ENCODE results near the gene KDM4B. TPM values are rescaled to one million over a fixed set of nuclear protein-coding genes. Genes with fewer than 3 reads are reported as not detected.

KDM4B gene
- total RNA-seq, 1 experiment from 2014 or later, result 35.9 TPM

- Histone ChIP-seq H3K4me3 (replicated peaks in 1 of 2; ENCODE audit: low read depth in 1 of 2, low read length in 2 of 2) (no peak overlapping the region), H4K20me1 (ENCODE audit: insufficient read depth) (no peaks in the 10 kb centered on the region), H3K4me2 (ENCODE audit: low read length) (no peak overlapping the region), H3K9me3 (ENCODE audit: control insufficient read depth in 1 of 2, insufficient read depth in 1 of 2, low read depth in 1 of 2, low read length in 2 of 2) (no peaks in the 10 kb centered on the region), H3K9ac (ENCODE audit: low read length) (no peak overlapping the region), H3K79me2 (ENCODE audit: insufficient read depth, low read length) (no peaks in the 10 kb centered on the region), H3K4me1 (ENCODE audit: control insufficient read depth in 1 of 2, insufficient read depth in 2 of 2, low read length in 2 of 2) (peaks cover 0 to 9% of the 10 kb centered on the region in 2 experiments; a peak in 3 of 4 replicates), H3K27ac (ENCODE audit: low read depth, low read length) (no peak overlapping the region), H3K27me3 (ENCODE audit: insufficient read depth, low read length) (no peaks in the 10 kb centered on the region), H3K9me2 (ENCODE audit: insufficient read depth) (no peaks in the 10 kb centered on the region), H2AFZ (ENCODE audit: low read depth, low read length, poor library complexity, severe bottlenecking) (no peak overlapping the region), H3K36me3 (ENCODE audit: control insufficient read depth in 1 of 2, insufficient read depth in 2 of 2, low read length in 2 of 2) (no peaks in the 10 kb centered on the region; a peak in 2 of 4 replicates)
- TF ChIP-seq CEBPB (IDR thresholded peaks at IDR 0.05; ENCODE audit: low read depth), result no peak
- no peak for TF ChIP-seq FOSL1 (IDR thresholded peaks at IDR 0.05; ENCODE audit: low read depth)
- no peak for TF ChIP-seq EZH2phosphoT487 (IDR thresholded peaks at IDR 0.05; ENCODE audit: borderline replicate concordance)
- TF ChIP-seq SRF (IDR thresholded peaks at IDR 0.05; ENCODE audit: low read depth), result no peak
- TF ChIP-seq EGR1 (IDR thresholded peaks at IDR 0.05; ENCODE audit: low read depth), result no peak
- TF ChIP-seq CBX3 (IDR thresholded peaks at IDR 0.05; ENCODE audit: low read depth), result no peak
- TF ChIP-seq ZBTB33 (IDR thresholded peaks at IDR 0.05; ENCODE audit: extremely low read depth, insufficient replicate concordance, low read length), result no peak
- TF ChIP-seq ELF1 (IDR thresholded peaks at IDR 0.05; ENCODE audit: borderline replicate concordance, low read depth), result no peak
- no peak for TF ChIP-seq REST (IDR thresholded peaks at IDR 0.05; ENCODE audit: low read depth)
- no peak for TF ChIP-seq SP1 (IDR thresholded peaks at IDR 0.05; ENCODE audit: low read depth)
- no peak for TF ChIP-seq ATF3 (IDR thresholded peaks at IDR 0.05)
- TF ChIP-seq ZNF274 (IDR thresholded peaks at IDR 0.05; ENCODE audit: low read depth, low read length), result no peak
- no peak for TF ChIP-seq ZFX (IDR thresholded peaks at IDR 0.05)
- no peak for TF ChIP-seq POLR2AphosphoS5 (IDR thresholded peaks at IDR 0.05; ENCODE audit: low read depth, low read length)
- no peak for TF ChIP-seq CTCF (IDR thresholded peaks at IDR 0.05 in 2 of 3, conservative IDR thresholded peaks at IDR 0.05 in 1 of 3; ENCODE audit: borderline replicate concordance in 1 of 3, insufficient read depth in 1 of 3, low read depth in 2 of 3, low read length in 2 of 3)
- no peak for TF ChIP-seq RAD21 (IDR thresholded peaks at IDR 0.05; ENCODE audit: low read depth)
- no peak for TF ChIP-seq YY1 (IDR thresholded peaks at IDR 0.05; ENCODE audit: extremely low read depth, insufficient replicate concordance, low read depth, low read length)
- no peak for TF ChIP-seq JUND (IDR thresholded peaks at IDR 0.05)
- TF ChIP-seq POLR2A (IDR thresholded peaks at IDR 0.05; ENCODE audit: borderline replicate concordance, extremely low read depth, insufficient read depth, insufficient read length), result no peak
- DNase-seq (ENCODE audit: low read depth, low spot score), result no peak
- ChIA-PET RAD21 (ENCODE audit: low non-redundant PET in 1 of 2, low total read pairs in 2 of 2, uncharacterized antibody in 2 of 2, unreplicated experiment in 2 of 2) (no interaction called here), CTCF (no interaction called here), POLR2A (no interaction called here)
- intact Hi-C loops (cut with micrococcal nuclease), result no loop called here
- no peak for ATAC-seq
- no TSS peak for BruUV-seq (replicated peaks)
Measured at GRCh38 chr19:5139583-5140325, 170.8 kb downstream of the KDM4B start.

All from HCT116 (cell line).